GM18861 (cell line): ENCODE results near the gene INPP1.

Source experiments
- ATAC-seq: cut with Tn5 transposase; IDR thresholded peaks from one replicate; pipeline ENCODE4 v1.9.1; 2021; ENCODE audit not compliant: unreplicated experiment

The INPP1 gene

DNA sequence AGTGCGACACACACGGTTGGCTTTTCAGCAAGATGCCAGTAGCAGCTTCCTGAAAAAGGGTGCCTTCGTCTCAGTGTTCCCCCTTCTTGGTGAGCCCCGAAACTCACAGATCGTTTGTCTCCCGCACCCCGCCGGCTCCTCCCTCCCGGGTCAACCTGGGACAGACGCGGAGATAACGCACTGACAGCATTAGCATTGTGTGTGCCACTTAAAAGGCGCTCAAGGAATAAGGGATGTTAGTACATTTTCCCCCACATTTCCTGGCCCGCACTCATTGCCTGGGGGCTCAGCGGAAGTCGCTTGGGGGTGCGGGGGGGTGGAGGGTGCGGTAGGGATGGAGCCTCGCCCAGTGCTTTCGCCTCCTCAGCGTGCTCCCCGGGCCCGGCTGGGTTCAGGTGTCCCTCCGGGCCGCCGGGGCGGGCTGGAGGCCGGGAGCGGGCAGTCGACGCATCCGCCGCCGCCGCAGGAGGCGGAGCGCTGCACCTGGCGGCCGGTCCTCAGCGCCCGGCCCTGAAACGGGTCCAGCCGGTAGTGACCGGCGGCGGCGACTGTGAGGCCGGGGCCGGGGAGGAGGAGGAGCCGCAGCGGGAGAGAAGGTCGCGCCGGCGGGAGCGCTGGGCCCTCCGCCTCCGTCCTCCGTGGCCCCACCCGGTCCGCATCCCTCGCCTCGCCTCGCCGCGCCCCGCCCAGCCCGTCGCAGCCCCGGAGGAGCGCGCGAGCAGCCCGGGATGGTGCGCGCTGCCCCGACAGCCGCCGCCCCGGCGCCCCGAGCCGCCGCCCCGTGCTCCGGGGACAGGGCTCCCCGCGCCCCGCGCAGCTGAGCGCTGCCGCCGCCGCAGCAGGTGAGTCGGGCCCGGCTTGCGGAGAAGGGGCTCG lies 64.5 kb downstream of the INPP1 start, which contains the start of gene MFSD6:
Gene MFSD6 (plus strand): TSS at position 694 of the 876 bp plus-strand sequence. CDS start 27,675 bp downstream, outside the sequence.
- peak; percentile 39 for ATAC-seq

- peak; percentile 64 for ATAC-seq
Measured at GRCh38 chr2:190408538-190409271, 65.3 kb downstream of the INPP1 start.

DNA sequence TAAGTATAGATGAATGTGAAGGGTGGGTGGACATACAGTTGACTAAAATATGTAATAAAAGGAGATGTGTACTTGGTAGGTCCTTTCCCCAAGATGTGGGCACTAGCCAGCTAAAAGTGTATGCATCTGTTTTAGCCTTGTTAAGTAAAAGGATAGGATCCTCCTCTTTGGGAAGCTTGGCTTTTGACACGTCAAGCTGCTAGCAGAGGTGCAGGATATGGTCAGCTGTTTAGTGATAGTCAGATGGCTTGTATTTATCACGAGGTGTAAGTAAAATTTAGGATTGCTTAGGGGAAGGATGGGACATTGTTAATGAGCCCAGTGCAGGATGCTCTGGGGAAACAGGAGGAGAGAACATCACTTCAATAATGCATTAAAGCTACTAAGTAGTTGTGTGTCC lies 66.2 kb downstream of the INPP1 start:
- no peak for ATAC-seq

DNA sequence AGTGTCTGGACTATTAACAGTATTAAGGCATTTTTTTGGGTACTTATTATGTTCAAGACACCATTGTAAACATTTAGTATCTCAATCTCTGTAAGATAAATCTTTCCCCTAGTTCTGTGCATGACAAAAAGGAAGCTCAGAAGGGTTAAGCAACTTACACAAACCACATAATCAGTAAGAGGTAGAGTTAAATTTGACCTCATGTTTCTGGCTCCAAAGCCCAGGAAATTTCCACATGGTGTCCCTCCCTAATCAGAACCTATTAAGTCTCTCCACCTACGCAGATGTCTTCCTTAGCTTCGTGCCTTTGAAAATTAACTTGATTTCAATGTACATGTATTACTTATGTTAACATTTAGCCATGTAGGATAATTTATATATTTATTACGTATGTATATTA lies 66.8 kb downstream of the INPP1 start:
- no peak for ATAC-seq

GRCh38 chr2:190412966-190413365 lies 69.6 kb downstream of the INPP1 start:
- no peak for ATAC-seq

DNA sequence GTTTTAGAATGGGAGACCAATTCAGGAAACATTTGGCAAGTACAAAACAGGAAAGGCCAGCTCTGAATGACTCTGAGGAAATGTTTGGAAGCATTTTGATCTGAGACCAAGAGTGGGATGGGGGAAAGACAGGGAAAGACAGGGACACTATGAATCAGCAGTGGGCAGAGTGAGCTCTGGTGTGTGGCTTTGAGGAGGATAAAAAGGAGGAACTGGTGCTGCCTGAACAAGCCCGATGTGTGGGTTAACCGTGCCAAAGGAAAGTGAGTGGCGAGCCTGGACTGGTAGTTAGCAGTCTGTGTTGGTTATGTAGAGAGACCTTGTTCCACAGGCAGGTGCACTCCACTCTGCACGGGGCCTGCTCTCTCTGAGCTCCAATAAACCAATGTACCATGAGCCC lies 70.0 kb downstream of the INPP1 start:
- no peak for ATAC-seq

DNA sequence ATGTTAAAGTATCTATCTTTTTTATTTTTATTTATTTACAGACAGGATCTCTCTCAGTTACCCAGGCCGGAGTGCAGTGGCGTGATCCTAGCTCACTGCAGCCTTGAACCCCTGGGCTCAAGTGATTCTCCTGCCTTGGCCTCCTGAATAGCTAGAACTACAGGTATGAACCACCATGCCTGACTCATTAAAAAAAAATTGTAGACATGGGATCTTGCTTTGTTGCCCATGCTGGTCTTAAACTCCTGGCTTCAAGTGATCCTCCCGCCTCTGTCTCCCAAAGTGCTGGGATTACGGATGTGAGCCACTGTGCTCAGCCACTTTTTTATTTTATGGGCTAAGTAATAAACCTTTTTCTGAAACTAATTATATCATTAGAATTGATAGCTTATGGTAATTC lies 71.9 kb downstream of the INPP1 start:
- no peak for ATAC-seq

GRCh38 chr2:190415794-190416775 lies 72.7 kb downstream of the INPP1 start:
- peak; percentile 47 for ATAC-seq

DNA sequence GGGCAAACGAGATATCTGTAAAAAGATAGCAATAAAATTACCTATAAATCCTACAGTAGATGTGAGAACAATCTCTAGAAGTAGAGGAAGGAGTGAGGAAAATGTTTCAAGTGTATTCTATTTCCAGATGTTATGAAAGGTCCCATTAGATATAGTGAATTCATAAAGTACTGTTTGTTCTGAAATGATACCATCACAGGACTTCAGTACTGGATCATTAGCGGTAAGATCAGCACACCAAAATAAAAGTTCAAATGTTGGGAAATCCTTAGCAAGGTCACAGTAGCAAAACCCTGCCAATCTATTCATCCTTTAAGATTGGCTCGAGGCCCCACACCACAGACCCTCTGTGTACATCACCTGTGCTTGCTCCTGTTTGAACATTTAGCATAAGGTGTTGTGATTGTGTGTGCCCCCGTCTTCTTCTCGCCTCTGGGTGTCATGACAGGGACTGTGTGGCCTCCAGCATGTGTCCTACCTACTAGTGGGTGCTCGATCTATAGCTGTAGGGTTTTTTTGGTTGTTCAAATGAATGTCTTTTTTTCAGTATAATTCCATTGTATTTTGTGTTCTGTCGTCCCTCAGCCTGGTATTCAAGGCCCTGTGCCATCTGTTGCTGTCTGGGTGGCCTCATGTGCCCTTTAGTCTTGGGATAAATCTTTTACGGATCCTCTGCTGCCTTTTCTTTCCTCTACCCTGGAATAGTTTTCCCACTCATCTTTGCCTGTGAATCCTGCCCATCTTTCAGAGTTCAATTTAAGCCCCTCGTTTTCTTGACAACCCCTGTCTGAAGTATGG lies 73.9 kb downstream of the INPP1 start:
- ATAC-seq = no peak

DNA sequence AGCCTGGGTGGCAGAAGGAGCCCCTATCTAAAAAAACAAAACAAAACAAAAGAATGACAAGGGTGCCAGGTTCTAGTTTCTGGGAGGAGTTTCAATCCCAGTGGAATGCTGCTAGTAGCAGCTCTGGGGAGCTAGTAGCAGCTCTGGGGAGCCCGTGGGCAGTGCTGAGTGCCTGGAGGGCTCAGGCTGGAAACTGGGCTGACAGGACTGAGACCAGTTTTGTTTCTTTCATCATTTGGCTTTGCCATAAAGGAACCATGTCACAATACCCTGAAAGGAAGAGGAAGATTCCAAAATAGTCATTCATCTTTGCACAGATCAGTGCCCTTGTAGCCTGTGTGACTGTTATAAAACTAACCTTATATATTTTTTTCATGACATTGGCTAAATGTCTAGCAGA lies 75.3 kb downstream of the INPP1 start:
- ATAC-seq = no peak

DNA sequence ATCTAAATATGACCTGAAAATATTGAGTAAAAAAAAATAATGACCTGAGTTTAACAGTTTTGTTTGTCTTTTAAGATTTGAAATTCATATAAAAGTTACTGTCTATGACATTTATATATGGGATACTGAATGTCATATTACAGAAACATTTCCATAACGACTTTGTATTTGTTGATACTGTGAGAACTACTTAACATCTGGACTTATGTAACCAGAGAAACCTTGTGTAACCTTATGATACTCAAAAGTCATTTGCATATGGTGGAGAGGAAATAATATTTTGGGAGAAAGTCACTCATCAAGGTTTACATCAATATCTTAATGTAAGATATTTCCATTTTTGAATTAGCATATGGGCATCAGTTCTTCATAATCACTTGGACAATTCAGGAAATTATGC lies 77.4 kb downstream of the INPP1 start:
- ATAC-seq = no peak
